Measurements from ENCODE around the gene CABLES2.

The CABLES2 gene

DNA sequence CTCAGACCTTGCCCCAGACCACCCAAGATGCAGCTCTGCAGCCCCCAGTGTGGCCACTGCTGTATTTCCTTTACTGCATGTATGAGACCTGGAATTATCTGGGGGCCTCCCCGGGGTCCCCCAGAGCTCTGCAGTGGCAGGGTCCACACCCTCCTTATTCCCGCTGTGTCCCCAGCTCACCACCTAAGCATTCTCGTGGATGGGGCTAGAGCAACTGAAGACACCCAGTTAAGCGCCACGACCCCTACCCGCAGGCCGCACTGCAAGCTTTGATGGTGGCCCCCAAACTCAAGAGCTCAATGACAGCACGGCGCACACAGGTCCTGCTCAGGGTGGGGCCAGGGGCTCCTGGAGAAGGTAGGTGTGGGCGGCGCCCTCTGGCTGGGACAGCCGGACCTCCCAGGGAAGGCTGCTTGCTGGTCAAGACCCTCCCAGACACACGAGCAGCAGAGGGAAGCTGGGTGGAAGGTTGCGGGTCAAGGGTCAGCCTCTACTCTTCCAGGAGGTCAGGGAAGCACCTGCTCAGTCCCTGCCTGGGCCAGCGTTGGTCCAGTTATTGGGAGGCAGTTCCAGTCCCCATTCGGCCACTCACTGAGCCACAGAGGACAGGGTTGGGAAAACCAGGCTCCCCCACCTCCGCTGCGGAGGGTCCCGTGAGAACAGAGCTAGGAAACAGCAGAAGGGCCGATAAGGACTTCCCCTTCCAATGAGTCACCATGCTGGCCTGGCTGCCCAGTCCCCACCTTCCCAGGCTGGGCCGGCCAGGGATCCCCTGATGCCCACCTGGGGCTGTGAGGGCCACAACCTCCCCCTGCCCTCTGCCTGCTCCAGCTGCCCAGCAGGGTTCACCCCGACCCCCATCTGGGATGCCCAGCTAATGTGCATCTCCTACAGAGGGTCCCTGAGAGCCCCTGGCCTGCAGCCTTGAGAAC is 42.9 kb downstream of the CABLES2 start:
- no peak for DNase-seq (ENCODE audit: low read depth)
- TF ChIP-seq, protein P1, sequence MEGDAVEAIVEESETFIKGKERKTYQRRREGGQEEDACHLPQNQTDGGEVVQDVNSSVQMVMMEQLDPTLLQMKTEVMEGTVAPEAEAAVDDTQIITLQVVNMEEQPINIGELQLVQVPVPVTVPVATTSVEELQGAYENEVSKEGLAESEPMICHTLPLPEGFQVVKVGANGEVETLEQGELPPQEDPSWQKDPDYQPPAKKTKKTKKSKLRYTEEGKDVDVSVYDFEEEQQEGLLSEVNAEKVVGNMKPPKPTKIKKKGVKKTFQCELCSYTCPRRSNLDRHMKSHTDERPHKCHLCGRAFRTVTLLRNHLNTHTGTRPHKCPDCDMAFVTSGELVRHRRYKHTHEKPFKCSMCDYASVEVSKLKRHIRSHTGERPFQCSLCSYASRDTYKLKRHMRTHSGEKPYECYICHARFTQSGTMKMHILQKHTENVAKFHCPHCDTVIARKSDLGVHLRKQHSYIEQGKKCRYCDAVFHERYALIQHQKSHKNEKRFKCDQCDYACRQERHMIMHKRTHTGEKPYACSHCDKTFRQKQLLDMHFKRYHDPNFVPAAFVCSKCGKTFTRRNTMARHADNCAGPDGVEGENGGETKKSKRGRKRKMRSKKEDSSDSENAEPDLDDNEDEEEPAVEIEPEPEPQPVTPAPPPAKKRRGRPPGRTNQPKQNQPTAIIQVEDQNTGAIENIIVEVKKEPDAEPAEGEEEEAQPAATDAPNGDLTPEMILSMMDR (IDR thresholded peaks at IDR 0.05; ENCODE audit: low read depth, low read length, missing control alignments), result no peak
- H3K4me3 ChIP-seq (ENCODE audit: low read depth, low read length), result no peak overlapping the region

GRCh38 chr20:62362991-62363919 is 43.8 kb downstream of the CABLES2 start:
- TF ChIP-seq, protein P1 (IDR thresholded peaks at IDR 0.05; ENCODE audit: low read depth, low read length, missing control alignments), result no peak
- no peak for DNase-seq (ENCODE audit: low read depth)
- H3K4me3 ChIP-seq (ENCODE audit: low read depth, low read length), result no peak overlapping the region

DNA sequence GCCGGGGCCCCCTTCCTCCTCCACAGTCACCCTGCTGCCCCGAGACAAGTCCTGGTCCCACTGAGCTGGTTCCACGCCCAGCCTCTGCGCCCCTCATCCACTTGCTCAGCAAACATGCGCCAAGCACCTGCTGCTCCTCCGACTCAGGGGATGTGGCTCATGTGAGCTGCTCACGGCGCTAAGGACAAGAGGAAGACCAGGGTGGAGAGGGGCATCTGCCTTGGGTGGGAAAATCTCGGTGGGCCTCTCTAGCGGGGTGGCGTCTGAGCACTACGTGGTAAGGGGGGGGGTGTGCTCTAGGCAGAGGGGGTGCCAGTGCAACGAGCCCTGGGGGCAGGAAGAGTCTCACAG is 44.5 kb downstream of the CABLES2 start:
- no peak for DNase-seq (ENCODE audit: low read depth)
- TF ChIP-seq, protein P1 (IDR thresholded peaks at IDR 0.05; ENCODE audit: low read depth, low read length, missing control alignments), result no peak
- H3K4me3 ChIP-seq (ENCODE audit: low read depth, low read length), result no peak overlapping the region

DNA sequence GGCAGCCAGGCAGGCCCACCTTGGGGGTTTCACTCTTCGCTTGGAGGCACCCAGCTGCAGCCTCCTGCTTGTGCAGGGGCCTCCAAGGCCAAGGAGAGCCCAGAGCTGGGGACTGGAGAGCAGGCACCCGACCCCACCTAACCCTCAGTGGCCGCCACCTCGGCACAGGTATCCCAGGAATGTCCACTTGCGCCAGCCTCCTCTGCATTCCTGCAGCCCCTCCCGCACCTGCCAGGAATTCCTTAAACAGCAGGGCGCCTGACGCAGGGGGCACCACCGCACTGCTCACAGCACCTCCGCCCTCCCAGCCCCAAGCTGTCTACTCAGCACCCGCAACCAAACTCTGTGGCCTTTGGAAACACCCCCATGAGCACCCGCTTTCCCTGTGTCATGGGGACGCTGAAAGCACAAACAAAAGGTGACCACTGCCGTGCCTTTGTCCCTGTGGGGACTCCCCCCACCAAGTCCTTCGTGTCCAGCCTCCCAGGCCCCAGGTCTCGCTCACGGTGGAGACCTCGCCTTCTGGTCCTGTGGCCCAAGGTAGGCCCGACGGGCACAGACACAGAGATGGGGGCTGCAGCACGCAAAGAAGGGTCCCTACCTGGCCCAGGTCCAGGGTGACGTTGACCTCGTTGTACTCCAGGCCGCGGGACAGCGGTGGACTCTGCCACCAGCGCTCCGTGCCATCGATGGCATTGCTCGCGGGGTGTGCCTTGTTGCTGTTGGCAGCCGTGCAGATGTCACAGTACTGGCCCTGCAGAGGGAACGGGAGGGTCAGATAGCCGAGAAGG is 45.1 kb downstream of the CABLES2 start:
- DNase-seq (ENCODE audit: low read depth), result no peak
- H3K4me3 ChIP-seq (ENCODE audit: low read depth, low read length), result no peak overlapping the region

GRCh38 chr20:62360854-62361798 is 46.0 kb downstream of the CABLES2 start:
- H3K4me3 ChIP-seq (ENCODE audit: low read depth, low read length), result no peak overlapping the region

More for the DNA sequence above, 45.1 kb downstream of the CABLES2 start:
- TF ChIP-seq, protein P1 (IDR thresholded peaks at IDR 0.05; ENCODE audit: low read depth, low read length, missing control alignments), result no peak

More at GRCh38 chr20:62360854-62361798, 46.0 kb downstream of the CABLES2 start:
- DNase-seq (ENCODE audit: low read depth), result no peak
- TF ChIP-seq, protein P1 (IDR thresholded peaks at IDR 0.05; ENCODE audit: low read depth, low read length, missing control alignments), result no peak
